HEK293T (cell line): ENCODE measurements around the gene SCN1A.

ENCODE experiments used
- CTCF ChIA-PET: fragments of 350-600 bp; formaldehyde crosslinking; extraction: SDS; loops from one replicate; lab custom pipeline; 2021; ENCODE audit warnings: antibody characterized with exemption, inconsistent platforms; lab: Yijun Ruan, JAX
- POLR2A ChIA-PET: fragments of 350-600 bp; formaldehyde crosslinking; extraction: SDS; loops from one replicate; lab custom pipeline; 2020; ENCODE audit warnings: antibody characterized with exemption, inconsistent platforms; lab: Yijun Ruan, JAX
- DNase-seq: peaks from one replicate; pipeline ENCODE4 v3.0.0; 2012; ENCODE audit warnings: mixed read lengths; ENCODE audit errors: extremely low spot score
- ARNT ChIP-seq: fragments of 450-650 bp; IDR thresholded peaks from 2 replicates; pipeline ENCODE4 v1.6.1; 2017; ENCODE audit warnings: mild to moderate bottlenecking
- BHLHE40 ChIP-seq: fragments of 450-650 bp; IDR thresholded peaks from 2 replicates; pipeline ENCODE4 v1.6.1; 2016; ENCODE audit warnings: mild to moderate bottlenecking, moderate library complexity, borderline replicate concordance
- CTBP1 ChIP-seq: fragments of 450-650 bp; IDR thresholded peaks from 2 replicates; pipeline ENCODE4 v1.6.1; 2016; ENCODE audit warnings: borderline replicate concordance
- ELF4 ChIP-seq: fragments of 450-650 bp; IDR thresholded peaks from 2 replicates; pipeline ENCODE4 v1.6.1; 2017; ENCODE audit warnings: antibody characterized with exemption
- FOXA1 ChIP-seq: fragments of 450-650 bp; IDR thresholded peaks from 2 replicates; pipeline ENCODE4 v1.6.1; 2016; ENCODE audit warnings: mild to moderate bottlenecking
- FOXK2 ChIP-seq: fragments of 450-650 bp; IDR thresholded peaks from 2 replicates; pipeline ENCODE4 v1.6.1; 2016; ENCODE audit warnings: mild to moderate bottlenecking
- FOXM1 ChIP-seq: fragments of 450-650 bp; IDR thresholded peaks from 2 replicates; pipeline ENCODE4 v1.6.1; 2017; ENCODE audit warnings: mild to moderate bottlenecking, borderline replicate concordance
- HDGF ChIP-seq: fragments of 450-650 bp; IDR thresholded peaks from 2 replicates; pipeline ENCODE4 v1.6.1; 2017; ENCODE audit warnings: antibody characterized with exemption, borderline replicate concordance
- L3MBTL2 ChIP-seq: fragments of 450-650 bp; conservative IDR thresholded peaks from 2 replicates; pipeline ENCODE4 v1.6.1; 2016; ENCODE audit warnings: mild to moderate bottlenecking
- LEF1 ChIP-seq: fragments of 450-650 bp; IDR thresholded peaks from 2 replicates; pipeline ENCODE4 v1.6.1; 2017; ENCODE audit warnings: mild to moderate bottlenecking, borderline replicate concordance
- NFRKB ChIP-seq: fragments of 450-650 bp; IDR thresholded peaks from 2 replicates; pipeline ENCODE4 v1.6.1; 2016; ENCODE audit warnings: mild to moderate bottlenecking, moderate library complexity
- SP1 ChIP-seq: fragments of 450-650 bp; IDR thresholded peaks from 2 replicates; pipeline ENCODE4 v1.6.1; 2017
- SUZ12 ChIP-seq: fragments of 450-650 bp; IDR thresholded peaks from 2 replicates; pipeline ENCODE4 v1.6.1; 2016; ENCODE audit warnings: mild to moderate bottlenecking
- TARDBP ChIP-seq: fragments of 450-650 bp; IDR thresholded peaks from 2 replicates; pipeline ENCODE4 v1.6.1; 2016
- ZNF384 ChIP-seq: fragments of 450-650 bp; IDR thresholded peaks from 2 replicates; pipeline ENCODE4 v1.6.1; 2016
- TF ChIP-seq, protein P1 (sequence below): fragments of 450-650 bp; IDR thresholded peaks from 2 replicates; pipeline ENCODE4 v1.6.1; 2016

Gene SCN1A

GRCh38 chr2:166060191-166060590 is 67.6 kb downstream of the SCN1A start:
- no peak for TF ChIP-seq NFRKB
- TF ChIP-seq FOXA1 = no peak
- TF ChIP-seq ZNF384 = no peak
- no peak for TF ChIP-seq TARDBP
- ChIA-PET POLR2A (no interaction called here), CTCF (no interaction called here)
- DNase-seq = no peak

DNA sequence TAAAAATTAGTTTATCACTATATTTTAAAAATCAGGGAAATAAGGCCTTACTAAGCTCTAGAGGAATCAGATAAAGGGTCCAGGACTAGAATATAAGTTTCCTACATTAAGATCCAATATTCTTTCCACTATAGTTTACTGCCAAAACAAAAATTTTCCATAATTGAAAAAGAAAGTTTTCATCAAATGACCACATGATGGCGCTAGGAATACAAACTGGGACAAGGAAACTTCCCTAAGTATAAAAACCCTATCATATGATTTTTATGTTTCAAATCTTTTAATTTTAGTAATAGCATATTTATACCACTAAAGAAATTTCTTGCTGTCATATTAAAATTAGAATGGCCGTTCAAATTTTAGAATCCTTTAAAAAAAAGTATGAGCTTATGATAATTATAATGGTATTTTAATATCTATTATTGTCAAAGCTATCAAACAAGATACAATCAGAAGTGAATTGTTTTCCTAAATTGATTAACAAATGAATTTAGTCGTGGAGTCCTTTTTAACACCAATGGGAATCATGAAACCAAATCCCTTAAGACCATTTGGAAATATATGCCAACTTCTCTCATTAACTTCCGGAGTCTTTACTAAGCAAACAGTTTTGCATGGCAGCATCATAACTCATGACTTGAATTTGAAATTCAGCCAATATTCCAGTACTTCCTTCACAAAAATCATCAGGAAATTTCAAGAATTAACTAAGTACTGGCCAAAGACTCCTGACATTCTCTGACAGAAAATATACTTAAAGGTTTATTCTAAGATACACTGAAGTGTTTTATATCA is 70.3 kb downstream of the SCN1A start:
- DNase-seq = peak; percentile 7
- ChIA-PET POLR2A (no interaction called here), CTCF (interaction anchor here (1.9 kb wide), 1 partner anchor 70 kb away, joined by 11 read pairs; the partner anchor contains the start of gene SCN1A)
- TF ChIP-seq NFRKB (no peak), TARDBP (no peak), LEF1 (no peak), FOXK2 (no peak), SUZ12 (no peak), ELF4 (no peak), ARNT (no peak), HDGF (no peak), ZNF384 (no peak), FOXA1 (no peak), L3MBTL2 (no peak), BHLHE40 (no peak), CTBP1 (no peak)

DNA sequence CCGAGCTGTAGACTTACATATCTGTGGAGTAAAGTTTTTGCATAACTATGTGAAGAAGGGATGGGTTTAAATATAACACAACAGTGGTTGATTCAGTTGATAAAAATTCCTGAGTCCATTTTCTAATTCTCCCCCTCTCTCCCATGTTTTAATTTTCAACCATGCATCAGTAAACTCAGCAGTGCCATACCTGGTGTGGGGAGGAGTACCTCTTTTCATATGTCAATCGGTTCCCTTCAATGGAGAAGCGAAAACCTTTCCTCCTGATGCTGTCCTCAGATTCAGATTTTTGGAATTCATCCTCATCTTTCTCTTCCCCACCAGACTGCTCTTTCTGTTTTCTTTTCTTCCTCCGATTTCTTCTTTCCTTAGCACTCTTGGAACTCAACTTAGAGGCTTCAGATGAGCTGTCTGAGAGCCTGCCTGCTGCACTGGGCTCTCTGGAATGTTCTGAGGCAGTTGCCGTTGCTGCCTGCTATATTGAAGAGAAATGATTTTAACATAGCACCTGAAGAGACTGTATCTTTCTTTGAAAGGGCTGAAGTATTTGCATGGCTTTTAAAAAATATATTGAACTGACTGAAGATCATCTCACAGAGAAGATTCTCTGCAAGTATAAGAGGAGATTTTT is 82.9 kb downstream of the SCN1A start:
- no peak for DNase-seq
- ChIA-PET POLR2A (no interaction called here), CTCF (no interaction called here)
- TF ChIP-seq ARNT (no peak), NFRKB (no peak), ELF4 (no peak)

DNA sequence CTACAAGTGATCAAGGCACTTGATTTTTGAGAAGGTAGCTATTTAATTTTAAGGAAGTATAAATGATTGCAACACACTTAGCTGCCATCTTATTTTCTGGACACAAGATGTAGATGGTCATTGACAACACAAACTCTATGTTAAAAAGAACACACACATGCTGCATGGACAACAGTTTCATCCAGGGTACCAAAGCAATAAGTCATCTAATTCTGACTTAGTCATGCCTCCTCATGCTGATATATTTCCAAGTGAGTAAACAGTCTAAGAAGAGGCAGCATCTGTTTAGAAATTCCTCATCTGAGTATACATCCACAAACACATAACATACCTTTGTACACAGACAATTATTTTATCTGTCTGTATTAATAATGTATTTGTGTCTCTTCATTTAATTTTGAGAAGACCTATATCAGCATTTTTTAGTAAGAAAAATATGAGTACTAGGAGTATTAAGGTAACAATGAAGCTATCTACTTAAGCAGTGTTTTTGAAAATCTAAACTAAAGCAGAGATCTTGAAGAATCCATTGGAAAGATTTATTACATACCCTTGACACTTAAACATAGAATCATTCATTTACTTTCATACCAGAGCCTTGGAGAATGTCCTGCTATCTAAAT is 84.9 kb downstream of the SCN1A start:
- ChIA-PET CTCF (no interaction called here), POLR2A (no interaction called here)
- no peak for DNase-seq
- no peak for TF ChIP-seq CTBP1
- TF ChIP-seq TARDBP = no peak
- TF ChIP-seq ZNF384 = no peak
- no peak for TF ChIP-seq LEF1
- TF ChIP-seq FOXM1 = no peak
- no peak for TF ChIP-seq ELF4
- TF ChIP-seq HDGF = no peak

DNA sequence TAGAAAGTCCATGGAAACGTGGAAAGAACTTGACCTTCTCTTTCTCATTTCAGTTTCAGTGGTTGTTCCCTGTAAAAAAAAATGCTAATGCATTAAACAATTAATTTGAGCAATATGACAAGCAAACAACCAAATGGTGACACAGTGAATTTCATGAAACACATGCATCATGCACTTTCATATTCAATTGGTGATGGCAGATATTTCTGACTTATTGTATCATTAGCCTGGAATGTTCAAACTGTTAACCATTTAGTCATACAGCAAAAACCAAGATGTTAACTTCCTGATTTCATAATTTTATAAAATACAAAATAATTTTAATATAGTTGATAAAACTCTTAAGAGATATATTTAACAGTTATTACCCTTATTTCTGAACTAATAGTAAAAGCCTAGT is 85.5 kb downstream of the SCN1A start:
- ChIA-PET CTCF (no interaction called here), POLR2A (no interaction called here)
- TF ChIP-seq FOXA1 (no peak), ZNF384 (no peak), LEF1 (no peak), SUZ12 (no peak), CTBP1 (no peak), HDGF (no peak), ARNT (no peak), ELF4 (no peak), FOXM1 (no peak), SP1 (no peak), FOXK2 (no peak), NFRKB (no peak), BHLHE40 (no peak), TARDBP (no peak), L3MBTL2 (no peak)
- TF ChIP-seq, protein P1, sequence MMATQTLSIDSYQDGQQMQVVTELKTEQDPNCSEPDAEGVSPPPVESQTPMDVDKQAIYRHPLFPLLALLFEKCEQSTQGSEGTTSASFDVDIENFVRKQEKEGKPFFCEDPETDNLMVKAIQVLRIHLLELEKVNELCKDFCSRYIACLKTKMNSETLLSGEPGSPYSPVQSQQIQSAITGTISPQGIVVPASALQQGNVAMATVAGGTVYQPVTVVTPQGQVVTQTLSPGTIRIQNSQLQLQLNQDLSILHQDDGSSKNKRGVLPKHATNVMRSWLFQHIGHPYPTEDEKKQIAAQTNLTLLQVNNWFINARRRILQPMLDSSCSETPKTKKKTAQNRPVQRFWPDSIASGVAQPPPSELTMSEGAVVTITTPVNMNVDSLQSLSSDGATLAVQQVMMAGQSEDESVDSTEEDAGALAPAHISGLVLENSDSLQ = no peak
- DNase-seq = no peak

- no peak for TF ChIP-seq FOXA1
- TF ChIP-seq TARDBP = no peak
- no peak for TF ChIP-seq LEF1
- TF ChIP-seq SP1 = no peak
- no peak for TF ChIP-seq ELF4
- TF ChIP-seq, protein P1 = no peak
- TF ChIP-seq CTBP1 = no peak
- TF ChIP-seq HDGF = no peak
- TF ChIP-seq FOXM1 = no peak
- no peak for TF ChIP-seq ZNF384
- TF ChIP-seq BHLHE40 = no peak
- no peak for TF ChIP-seq ARNT
- TF ChIP-seq L3MBTL2 = no peak
- no peak for TF ChIP-seq SUZ12
- no peak for TF ChIP-seq FOXK2
- TF ChIP-seq NFRKB = no peak
- DNase-seq = no peak
- ChIA-PET POLR2A (no interaction called here), CTCF (no interaction called here)
Observed at GRCh38 chr2:166041613-166042012, 86.2 kb downstream of the SCN1A start.
